Measurements from ENCODE around the gene ELMO1. TPM values are rescaled to one million over a fixed set of nuclear protein-coding genes. Genes with fewer than 3 reads are reported as not detected.

Gene ELMO1
- total RNA-seq, 1 experiment from 2014 or later, result 1.1 TPM

GRCh38 chr7:36820527-36821170 is 628.0 kb downstream of the ELMO1 start (continued):
- TF ChIP-seq SP1 (IDR thresholded peaks at IDR 0.05; ENCODE audit: low read depth) (no peak), ELF1 (IDR thresholded peaks at IDR 0.05; ENCODE audit: borderline replicate concordance, low read depth) (no peak), CEBPB (IDR thresholded peaks at IDR 0.05; ENCODE audit: low read depth) (no peak), REST (IDR thresholded peaks at IDR 0.05; ENCODE audit: low read depth) (no peak), YY1 (IDR thresholded peaks at IDR 0.05; ENCODE audit: extremely low read depth, insufficient replicate concordance, low read depth, low read length) (no peak)

GRCh38 chr7:36819639-36820038 is 629.0 kb downstream of the ELMO1 start:
- no peak overlapping the region for H2AFZ ChIP-seq (ENCODE audit: low read depth, low read length, poor library complexity, severe bottlenecking)
- H3K27me3 ChIP-seq (ENCODE audit: insufficient read depth, low read length), result no peaks in the 10 kb centered on the region; the same call in 1 of the 2 replicates
- H3K4me2 ChIP-seq (ENCODE audit: low read length), result no peak overlapping the region
- H4K20me1 ChIP-seq (ENCODE audit: insufficient read depth), result no peaks in the 10 kb centered on the region
- no peak for ATAC-seq
- RAD21 ChIA-PET (ENCODE audit: low non-redundant PET in 1 of 2, low total read pairs in 2 of 2, uncharacterized antibody in 2 of 2, unreplicated experiment in 2 of 2), result no interaction called here
- no peak for TF ChIP-seq YY1 (IDR thresholded peaks at IDR 0.05; ENCODE audit: extremely low read depth, insufficient replicate concordance, low read depth, low read length)
- TF ChIP-seq TCF7L2 (IDR thresholded peaks at IDR 0.05; ENCODE audit: borderline replicate concordance, extremely low read depth, insufficient read depth, insufficient read length), result no peak
- TF ChIP-seq ATF3 (IDR thresholded peaks at IDR 0.05), result no peak
- no peak for TF ChIP-seq RAD21 (IDR thresholded peaks at IDR 0.05; ENCODE audit: low read depth)
- TF ChIP-seq SRF (IDR thresholded peaks at IDR 0.05; ENCODE audit: low read depth), result no peak
- no peak for TF ChIP-seq EZH2phosphoT487 (IDR thresholded peaks at IDR 0.05; ENCODE audit: borderline replicate concordance)
- TF ChIP-seq POLR2AphosphoS5 (IDR thresholded peaks at IDR 0.05; ENCODE audit: low read depth, low read length), result no peak
- TF ChIP-seq ZBTB33 (IDR thresholded peaks at IDR 0.05; ENCODE audit: extremely low read depth, insufficient replicate concordance, low read length), result no peak
- no peak for TF ChIP-seq EZH2 (IDR thresholded peaks at IDR 0.05)
- H3K79me2 ChIP-seq (ENCODE audit: insufficient read depth, low read length), result no peaks in the 10 kb centered on the region
- no TSS peak for BruUV-seq (replicated peaks)
- no peak overlapping the region for H3K4me3 ChIP-seq (replicated peaks in 1 of 2; ENCODE audit: low read depth in 1 of 2, low read length in 2 of 2)
- H3K27ac ChIP-seq (ENCODE audit: low read depth, low read length), result no peak overlapping the region
- H3K4me1 ChIP-seq (ENCODE audit: control insufficient read depth in 1 of 2, insufficient read depth in 2 of 2, low read length in 2 of 2), result no peaks in the 10 kb centered on the region
- H3K9me3 ChIP-seq (ENCODE audit: control insufficient read depth in 1 of 2, insufficient read depth in 1 of 2, low read depth in 1 of 2, low read length in 2 of 2), result no peaks in the 10 kb centered on the region
- no peak for DNase-seq (ENCODE audit: low read depth, low spot score)
- POLR2A ChIA-PET, result no interaction called here
- intact Hi-C loops (cut with micrococcal nuclease), result loop anchor here (10.0 kb wide), 1 partner anchor 365 kb away; no protein-coding TSS in a partner anchor
- H3K36me3 ChIP-seq (ENCODE audit: control insufficient read depth in 1 of 2, insufficient read depth in 2 of 2, low read length in 2 of 2), result no peaks in the 10 kb centered on the region
- no peaks in the 10 kb centered on the region for H3K9me2 ChIP-seq (ENCODE audit: insufficient read depth)
- CTCF ChIA-PET, result no interaction called here
- no peak overlapping the region for H3K9ac ChIP-seq (ENCODE audit: low read length)
